Mesothelial cell of epicardium (in vitro differentiated cells): ENCODE measurements around the gene PPP1R37. TPM values are rescaled to one million over a fixed set of nuclear protein-coding genes. Genes with fewer than 3 reads are reported as not detected.

Experiments used
- DNase-seq, 2 experiments: peaks; one replicate each; pipeline ENCODE4 v3.0.0; 2021; ENCODE audit warnings: low spot score in 2 of 2; ENCODE audit not compliant: unreplicated experiment in 2 of 2
- H3K27ac Mint-ChIP-seq: 2 replicates; pipeline ENCODE4 v1.8.0; 2021; ENCODE audit warnings: mixed read lengths
- H3K27me3 Mint-ChIP-seq: 2 replicates; pipeline ENCODE4 v1.8.0; 2021; ENCODE audit warnings: low read depth, mixed read lengths
- H3K36me3 Mint-ChIP-seq: 2 replicates; pipeline ENCODE4 v1.8.0; 2021; ENCODE audit warnings: mixed read lengths
- H3K4me1 Mint-ChIP-seq: 2 replicates; pipeline ENCODE4 v1.8.0; 2021; ENCODE audit warnings: mixed read lengths
- H3K4me3 Mint-ChIP-seq: 2 replicates; pipeline ENCODE4 v1.8.0; 2021; ENCODE audit warnings: mild to moderate bottlenecking, moderate library complexity, mixed read lengths
- H3K9me3 Mint-ChIP-seq: 2 replicates; pipeline ENCODE4 v1.8.0; 2021; ENCODE audit warnings: mixed read lengths
- CTCF ChIP-seq: fragments of 200-600 bp; sonication (generic); IDR thresholded peaks from one replicate; pipeline ENCODE4 v1.5.0; 2021; ENCODE audit warnings: antibody characterized with exemption; ENCODE audit not compliant: unreplicated experiment
- total RNA-seq: library from RNA; stranded (reverse); gene quantifications from 3 replicates; pipeline ENCODE4 v1.2.1, GENCODE V29; 2021

The PPP1R37 gene
- total RNA-seq, 1 donor from 2014 or later, result 40.7 TPM

GRCh38 chr19:45125975-45126493, 33.1 kb downstream of the PPP1R37 start:
- peaks cover 31% of the 10 kb centered on the region for H3K4me1 Mint-ChIP-seq
- H3K27me3 Mint-ChIP-seq, result no peaks in the 10 kb centered on the region
- H3K4me3 Mint-ChIP-seq, result no peak overlapping the region
- no peaks in the 10 kb centered on the region for H3K36me3 Mint-ChIP-seq
- H3K9me3 Mint-ChIP-seq, result no peaks in the 10 kb centered on the region
- DNase-seq, result peak; percentile 43 to 72
- H3K27ac Mint-ChIP-seq, result no peak overlapping the region
- TF ChIP-seq CTCF, result peak; percentile 77

- H3K4me1 Mint-ChIP-seq, result peaks cover 25% of the 10 kb centered on the region
- TF ChIP-seq CTCF, result no peak
- no peak overlapping the region for H3K27ac Mint-ChIP-seq
- no peaks in the 10 kb centered on the region for H3K36me3 Mint-ChIP-seq
- H3K4me3 Mint-ChIP-seq, result no peak overlapping the region
- H3K9me3 Mint-ChIP-seq, result no peaks in the 10 kb centered on the region
- DNase-seq, result no peak
- H3K27me3 Mint-ChIP-seq, result no peaks in the 10 kb centered on the region
Observed at GRCh38 chr19:45126654-45127053, 33.7 kb downstream of the PPP1R37 start.

- Mint-ChIP-seq H3K4me3 (no peak overlapping the region), H3K9me3 (no peaks in the 10 kb centered on the region), H3K27ac (no peak overlapping the region), H3K27me3 (no peaks in the 10 kb centered on the region), H3K4me1 (peaks cover 12% of the 10 kb centered on the region), H3K36me3 (no peaks in the 10 kb centered on the region)
- no peak for TF ChIP-seq CTCF
- no peak for DNase-seq
Observed at GRCh38 chr19:45128146-45128545, 35.2 kb downstream of the PPP1R37 start.

- H3K9me3 Mint-ChIP-seq, result no peaks in the 10 kb centered on the region
- no peaks in the 10 kb centered on the region for H3K36me3 Mint-ChIP-seq
- no peak for DNase-seq
- H3K4me3 Mint-ChIP-seq, result no peak overlapping the region
- H3K27ac Mint-ChIP-seq, result no peak overlapping the region
- no peaks in the 10 kb centered on the region for H3K27me3 Mint-ChIP-seq
- peaks cover 6% of the 10 kb centered on the region for H3K4me1 Mint-ChIP-seq
- no peak for TF ChIP-seq CTCF
Observed at GRCh38 chr19:45128806-45129205, 35.8 kb downstream of the PPP1R37 start.

- H3K36me3 Mint-ChIP-seq, result no peaks in the 10 kb centered on the region
- no peaks in the 10 kb centered on the region for H3K27me3 Mint-ChIP-seq
- no peak for TF ChIP-seq CTCF
- no peaks in the 10 kb centered on the region for H3K4me1 Mint-ChIP-seq
- no peak for DNase-seq
- no peak overlapping the region for H3K27ac Mint-ChIP-seq
- H3K4me3 Mint-ChIP-seq, result no peak overlapping the region
- no peaks in the 10 kb centered on the region for H3K9me3 Mint-ChIP-seq
Observed at GRCh38 chr19:45130236-45130635, 37.3 kb downstream of the PPP1R37 start.
